VCaP (cell line): ENCODE data around the gene CTSW.

ENCODE experiments used
- H3K27ac ChIP-seq: fragments of 450-650 bp; 2 replicates; pipeline ENCODE4 v1.5.1; 2017
- TF ChIP-seq, protein P1 (sequence below): fragments of 450-650 bp; conservative IDR thresholded peaks from 2 replicates; pipeline ENCODE4 v1.5.1; 2017; ENCODE audit warnings: mild to moderate bottlenecking, moderate library complexity

The CTSW gene

GRCh38 chr11:65861533-65862183, 18.0 kb upstream of the CTSW start:
- TF ChIP-seq, protein P1, sequence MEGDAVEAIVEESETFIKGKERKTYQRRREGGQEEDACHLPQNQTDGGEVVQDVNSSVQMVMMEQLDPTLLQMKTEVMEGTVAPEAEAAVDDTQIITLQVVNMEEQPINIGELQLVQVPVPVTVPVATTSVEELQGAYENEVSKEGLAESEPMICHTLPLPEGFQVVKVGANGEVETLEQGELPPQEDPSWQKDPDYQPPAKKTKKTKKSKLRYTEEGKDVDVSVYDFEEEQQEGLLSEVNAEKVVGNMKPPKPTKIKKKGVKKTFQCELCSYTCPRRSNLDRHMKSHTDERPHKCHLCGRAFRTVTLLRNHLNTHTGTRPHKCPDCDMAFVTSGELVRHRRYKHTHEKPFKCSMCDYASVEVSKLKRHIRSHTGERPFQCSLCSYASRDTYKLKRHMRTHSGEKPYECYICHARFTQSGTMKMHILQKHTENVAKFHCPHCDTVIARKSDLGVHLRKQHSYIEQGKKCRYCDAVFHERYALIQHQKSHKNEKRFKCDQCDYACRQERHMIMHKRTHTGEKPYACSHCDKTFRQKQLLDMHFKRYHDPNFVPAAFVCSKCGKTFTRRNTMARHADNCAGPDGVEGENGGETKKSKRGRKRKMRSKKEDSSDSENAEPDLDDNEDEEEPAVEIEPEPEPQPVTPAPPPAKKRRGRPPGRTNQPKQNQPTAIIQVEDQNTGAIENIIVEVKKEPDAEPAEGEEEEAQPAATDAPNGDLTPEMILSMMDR, result no peak
- peak overlapping the region; percentile 100 for H3K27ac ChIP-seq

DNA sequence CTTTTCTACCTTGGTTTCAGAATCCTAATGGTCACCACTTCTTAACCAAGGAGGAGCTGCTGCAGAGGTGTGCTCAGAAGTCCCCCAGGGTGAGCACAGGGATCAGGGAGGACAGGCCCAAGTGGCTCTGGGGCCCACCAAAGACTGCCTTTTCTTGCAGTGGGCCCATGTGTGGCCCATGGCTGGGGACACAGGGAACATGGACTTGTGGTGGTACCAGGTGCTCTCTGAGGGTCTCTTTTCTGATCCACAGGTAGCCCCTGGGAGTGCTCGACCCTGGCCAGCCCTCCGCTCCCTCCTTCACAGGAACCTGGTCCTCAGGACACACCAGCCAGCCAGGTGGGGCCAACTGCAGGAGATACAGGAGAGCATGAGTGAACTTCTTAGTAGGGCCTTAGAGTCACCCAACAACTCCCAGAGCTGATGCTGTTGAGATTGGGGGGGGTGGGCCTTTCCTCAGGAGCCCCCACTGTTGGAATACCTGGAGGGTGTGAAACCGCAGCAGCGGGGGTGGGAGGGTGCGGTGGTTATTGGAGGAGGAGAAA, 17.4 kb upstream of the CTSW start:
- H3K27ac ChIP-seq, result peak overlapping the region; percentile 100

DNA sequence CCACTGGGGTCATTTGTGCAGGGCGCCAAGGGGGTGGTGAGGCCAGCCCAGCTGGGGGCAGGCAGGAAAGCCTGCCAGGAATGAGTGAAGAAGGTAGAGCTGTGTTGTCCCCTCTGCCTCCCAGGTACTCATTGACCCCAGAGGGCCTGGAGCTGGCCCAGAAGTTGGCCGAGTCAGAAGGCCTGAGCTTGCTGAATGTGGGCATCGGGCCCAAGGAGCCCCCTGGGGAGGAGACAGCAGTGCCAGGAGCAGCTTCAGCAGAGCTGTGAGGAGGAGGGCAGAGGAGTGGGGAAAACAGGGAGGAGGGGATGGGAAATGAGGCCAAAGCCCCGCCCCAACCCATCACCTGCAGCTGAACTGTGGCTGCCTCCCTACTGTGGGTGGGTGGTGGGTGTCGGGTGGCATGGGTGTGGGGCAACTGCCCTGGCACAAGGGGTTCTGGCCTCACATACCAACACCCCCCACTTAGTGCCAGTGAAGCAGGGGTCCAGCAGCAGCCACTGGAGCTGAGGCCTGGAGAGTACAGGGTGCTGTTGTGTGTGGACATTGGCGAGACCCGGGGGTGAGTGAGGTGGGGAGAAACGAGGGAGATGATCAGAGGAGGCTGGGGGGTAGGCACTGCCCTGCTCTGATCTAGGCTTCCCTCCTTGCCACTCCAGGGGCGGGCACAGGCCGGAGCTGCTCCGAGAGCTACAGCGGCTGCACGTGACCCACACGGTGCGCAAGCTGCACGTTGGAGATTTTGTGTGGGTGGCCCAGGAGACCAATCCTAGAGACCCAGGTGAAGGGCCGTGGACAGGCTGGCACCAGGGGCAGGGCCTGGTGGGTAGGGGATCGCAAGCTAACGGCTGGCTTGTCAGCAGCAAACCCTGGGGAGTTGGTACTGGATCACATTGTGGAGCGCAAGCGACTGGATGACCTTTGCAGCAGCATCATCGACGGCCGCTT, 16.4 kb upstream of the CTSW start:
- TF ChIP-seq, protein P1, result no peak
- H3K27ac ChIP-seq, result peak overlapping the region; percentile 100; the same call in 1 of the 2 replicates

More for the DNA sequence above, 17.4 kb upstream of the CTSW start:
- TF ChIP-seq, protein P1, result no peak

- TF ChIP-seq, protein P1, result no peak
- H3K27ac ChIP-seq, result no peak overlapping the region
These were observed 15.5 kb upstream of the CTSW start for GRCh38 chr11:65863889-65864705.

GRCh38 chr11:65864706-65865471, 14.7 kb upstream of the CTSW start:
- TF ChIP-seq, protein P1, result no peak
- H3K27ac ChIP-seq, result no peak overlapping the region

- no peak overlapping the region for H3K27ac ChIP-seq
- TF ChIP-seq, protein P1, result no peak
These were observed 14.0 kb upstream of the CTSW start for GRCh38 chr11:65865550-65866172.
